ENCODE data around the gene IGSF9. TPM values are rescaled to one million over a fixed set of nuclear protein-coding genes. Genes with fewer than 3 reads are reported as not detected.
A peak's percentile ranks its signal among the peaks of the same experiment; 100 is the strongest.

Gene IGSF9
- total and polyA plus RNA-seq, 3 experiments from 2014 or later = 0.04 to 0.11 TPM; not detected in 1

- Mint-ChIP-seq H3K27me3 (peaks cover 0 to 17% of the 10 kb centered on the region in 2 donors), H3K36me3 (peaks cover 0 to 22% (median 0%) of the 10 kb centered on the region in 3 donors), H3K9me3 (peaks cover 0 to 7% (median 3%) of the 10 kb centered on the region in 5 donors), H3K4me3 (no peak overlapping the region), H3K27ac (no peak overlapping the region), H3K4me1 (peaks cover 24 to 33% (median 25%) of the 10 kb centered on the region in 3 donors)
- H3K4me1 ChIP-seq (ENCODE audit: insufficient read depth, low read length) = peaks cover 17% of the 10 kb centered on the region
- no peaks in the 10 kb centered on the region for H3K36me3 ChIP-seq (ENCODE audit: insufficient read depth, low read length)
- POLR2A ChIA-PET = no interaction called here
- no peak overlapping the region for H3K4me3 ChIP-seq (ENCODE audit: low read length)
- CTCF ChIA-PET = interaction anchor here (6.9 kb wide), 1 partner anchor 8 kb away, joined by 55 read pairs; no protein-coding TSS in a partner anchor
- H3K27ac ChIP-seq (ENCODE audit: low read depth, low read length) = no peak overlapping the region
- DNase-seq = no peak
- H3K9me3 ChIP-seq (ENCODE audit: low read length) = no peaks in the 10 kb centered on the region
- H3K27me3 ChIP-seq (ENCODE audit: insufficient read depth, low read length, poor library complexity, severe bottlenecking) = no peaks in the 10 kb centered on the region
Measured at GRCh38 chr1:159927849-159928431, 17.5 kb downstream of the IGSF9 start.

- Mint-ChIP-seq H3K27ac (peak overlapping the region in 4 of 8 donors; percentile 50 to 98 (median 75)), H3K9me3 (peaks cover 0 to 7% (median 3%) of the 10 kb centered on the region in 5 donors), H3K36me3 (peaks cover 0 to 22% (median 0%) of the 10 kb centered on the region in 3 donors), H3K4me3 (peak overlapping the region in 1 of 7 donors; percentile 95), H3K27me3 (peaks cover 0 to 17% of the 10 kb centered on the region in 2 donors), H3K4me1 (peaks cover 29 to 39% (median 31%) of the 10 kb centered on the region in 3 donors)
- Histone ChIP-seq H3K4me3 (ENCODE audit: low read length) (no peak overlapping the region), H3K4me1 (ENCODE audit: insufficient read depth, low read length) (peaks cover 23% of the 10 kb centered on the region), H3K36me3 (ENCODE audit: insufficient read depth, low read length) (no peaks in the 10 kb centered on the region), H3K9me3 (ENCODE audit: low read length) (no peaks in the 10 kb centered on the region), H3K27me3 (ENCODE audit: insufficient read depth, low read length, poor library complexity, severe bottlenecking) (no peaks in the 10 kb centered on the region), H3K27ac (ENCODE audit: low read depth, low read length) (no peak overlapping the region)
- ChIA-PET CTCF (interaction anchor here (6.9 kb wide), 1 partner anchor 9 kb away, joined by 55 read pairs; no protein-coding TSS in a partner anchor), POLR2A (no interaction called here)
- DNase-seq = no peak
Measured at GRCh38 chr1:159927211-159927848, 18.1 kb downstream of the IGSF9 start.

GRCh38 chr1:159925719-159926078 lies 19.7 kb downstream of the IGSF9 start:
- Histone ChIP-seq H3K27me3 (ENCODE audit: insufficient read depth, low read length, poor library complexity, severe bottlenecking) (no peaks in the 10 kb centered on the region), H3K27ac (ENCODE audit: low read depth, low read length) (peak overlapping the region; percentile 100), H3K4me1 (ENCODE audit: insufficient read depth, low read length) (peaks cover 39% of the 10 kb centered on the region), H3K4me3 (ENCODE audit: low read length) (peak overlapping the region; percentile 100), H3K9me3 (ENCODE audit: low read length) (no peaks in the 10 kb centered on the region), H3K36me3 (ENCODE audit: insufficient read depth, low read length) (peaks cover 7% of the 10 kb centered on the region)
- peaks cover 0 to 17% of the 10 kb centered on the region in 2 donors for H3K27me3 Mint-ChIP-seq
- H3K9me3 Mint-ChIP-seq = peaks cover 0 to 7% (median 3%) of the 10 kb centered on the region in 5 donors
- peak overlapping the region; percentile 97 to 100 (median 100) for H3K27ac Mint-ChIP-seq
- CTCF ChIA-PET = interaction anchor here (0.8 to 6.9 kb wide), 6 partner anchors 10 to 145 kb away, joined by 3 to 55 read pairs (median 8); partner anchors contain the start of gene DUSP23
- peaks cover 3 to 33% (median 6%) of the 10 kb centered on the region in 3 donors for H3K36me3 Mint-ChIP-seq
- POLR2A ChIA-PET = interaction anchor here (1.0 to 1.4 kb wide), 4 partner anchors 9 to 101 kb away, joined by 3 to 7 read pairs (median 4); no protein-coding TSS in a partner anchor
- DNase-seq = no peak
- peaks cover 45 to 56% (median 47%) of the 10 kb centered on the region in 3 donors for H3K4me1 Mint-ChIP-seq
- peak overlapping the region; percentile 89 to 99 (median 96) for H3K4me3 Mint-ChIP-seq

GRCh38 chr1:159924791-159925718 lies 20.4 kb downstream of the IGSF9 start, which contains the start of gene TAGLN2:
Gene TAGLN2, minus strand, starts transcription at chr1:159925507. Its CDS starts 4,998 bp downstream, at chr1:159920509.
- Histone ChIP-seq H3K4me1 (ENCODE audit: insufficient read depth, low read length) (peaks cover 44% of the 10 kb centered on the region), H3K27ac (ENCODE audit: low read depth, low read length) (peak within 1 kb of the TSS; percentile 100), H3K9me3 (ENCODE audit: low read length) (no peaks in the 10 kb centered on the region), H3K36me3 (ENCODE audit: insufficient read depth, low read length) (peaks cover 13% of the 10 kb centered on the region), H3K4me3 (ENCODE audit: low read length) (peak within 1 kb of the TSS; percentile 100), H3K27me3 (ENCODE audit: insufficient read depth, low read length, poor library complexity, severe bottlenecking) (no peaks in the 10 kb centered on the region)
- DNase-seq = peak; percentile 79 to 93 (median 87)
- peak within 1 kb of the TSS; percentile 89 to 99 (median 96) for H3K4me3 Mint-ChIP-seq
- CTCF ChIA-PET = interaction anchor here (0.8 to 6.9 kb wide), 10 partner anchors 9 to 144 kb away, joined by 3 to 55 read pairs (median 4); partner anchors contain the start of genes DUSP23 and IGSF9
- peaks cover 0 to 20% of the 10 kb centered on the region in 2 donors for H3K27me3 Mint-ChIP-seq
- H3K9me3 Mint-ChIP-seq = peaks cover 0 to 7% (median 3%) of the 10 kb centered on the region in 5 donors
- H3K4me1 Mint-ChIP-seq = peaks cover 50 to 62% (median 52%) of the 10 kb centered on the region in 3 donors
- POLR2A ChIA-PET = interaction anchor here (0.9 to 1.4 kb wide), 5 partner anchors 9 to 100 kb away, joined by 3 to 7 read pairs (median 4); no protein-coding TSS in a partner anchor
- peak within 1 kb of the TSS; percentile 97 to 100 (median 100) for H3K27ac Mint-ChIP-seq
- peaks cover 5 to 39% (median 9%) of the 10 kb centered on the region in 3 donors for H3K36me3 Mint-ChIP-seq

- Mint-ChIP-seq H3K9me3 (peaks cover 0 to 7% (median 3%) of the 10 kb centered on the region in 5 donors), H3K36me3 (peaks cover 5 to 48% (median 9%) of the 10 kb centered on the region in 3 donors), H3K4me3 (peak overlapping the region; percentile 89 to 99 (median 96)), H3K27ac (peak overlapping the region; percentile 97 to 100 (median 100)), H3K4me1 (peaks cover 56 to 70% (median 59%) of the 10 kb centered on the region in 3 donors), H3K27me3 (peaks cover 0 to 19% of the 10 kb centered on the region in 2 donors)
- peak overlapping the region; percentile 100 for H3K4me3 ChIP-seq (ENCODE audit: low read length)
- CTCF ChIA-PET = interaction anchor here (0.9 to 6.9 kb wide), 12 partner anchors 12 to 143 kb away, joined by 3 to 55 read pairs (median 4); partner anchors contain the start of genes DUSP23 and IGSF9
- H3K36me3 ChIP-seq (ENCODE audit: insufficient read depth, low read length) = peaks cover 22% of the 10 kb centered on the region
- POLR2A ChIA-PET = interaction anchor here (0.6 to 1.4 kb wide), 9 partner anchors 9 to 866 kb away, joined by 3 to 4 read pairs (median 4); partner anchors contain the start of genes IGSF9 and SLAMF8
- H3K4me1 ChIP-seq (ENCODE audit: insufficient read depth, low read length) = peaks cover 44% of the 10 kb centered on the region
- peak overlapping the region; percentile 100 for H3K27ac ChIP-seq (ENCODE audit: low read depth, low read length)
- peak; percentile 62 to 88 (median 75) for DNase-seq
- no peaks in the 10 kb centered on the region for H3K9me3 ChIP-seq (ENCODE audit: low read length)
- H3K27me3 ChIP-seq (ENCODE audit: insufficient read depth, low read length, poor library complexity, severe bottlenecking) = no peaks in the 10 kb centered on the region
Measured at GRCh38 chr1:159924025-159924790, 21.2 kb downstream of the IGSF9 start.

- Histone ChIP-seq H3K27me3 (ENCODE audit: insufficient read depth, low read length, poor library complexity, severe bottlenecking) (no peaks in the 10 kb centered on the region), H3K36me3 (ENCODE audit: insufficient read depth, low read length) (peaks cover 28% of the 10 kb centered on the region), H3K9me3 (ENCODE audit: low read length) (no peaks in the 10 kb centered on the region), H3K27ac (ENCODE audit: low read depth, low read length) (peak overlapping the region; percentile 100), H3K4me3 (ENCODE audit: low read length) (peak overlapping the region; percentile 100), H3K4me1 (ENCODE audit: insufficient read depth, low read length) (peaks cover 44% of the 10 kb centered on the region)
- peaks cover 0 to 7% (median 3%) of the 10 kb centered on the region in 5 donors for H3K9me3 Mint-ChIP-seq
- peaks cover 59 to 78% (median 64%) of the 10 kb centered on the region in 3 donors for H3K4me1 Mint-ChIP-seq
- DNase-seq = peak; percentile 82 to 98 (median 94)
- H3K27ac Mint-ChIP-seq = peak overlapping the region; percentile 97 to 100 (median 100)
- peaks cover 0 to 18% of the 10 kb centered on the region in 2 donors for H3K27me3 Mint-ChIP-seq
- POLR2A ChIA-PET = interaction anchor here (0.6 to 1.4 kb wide), 8 partner anchors 9 to 865 kb away, joined by 3 to 4 read pairs (median 4); partner anchors contain the start of genes IGSF9 and SLAMF8
- CTCF ChIA-PET = interaction anchor here (0.9 to 6.9 kb wide), 10 partner anchors 9 to 142 kb away, joined by 3 to 55 read pairs (median 5); no protein-coding TSS in a partner anchor
- peaks cover 5 to 55% (median 9%) of the 10 kb centered on the region in 3 donors for H3K36me3 Mint-ChIP-seq
- H3K4me3 Mint-ChIP-seq = peak overlapping the region; percentile 89 to 99 (median 96)
Measured at GRCh38 chr1:159923203-159924024, 22.0 kb downstream of the IGSF9 start.

Data from CD8-positive, alpha-beta memory T cell (primary cell).